Measurements from ENCODE around the gene FICD. TPM values are rescaled to one million over a fixed set of nuclear protein-coding genes. Genes with fewer than 3 reads are reported as not detected.

Gene FICD
- total and polyA plus RNA-seq, 5 donors from 2014 or later: 0.79 to 5.4 (median 2.8) TPM

DNA sequence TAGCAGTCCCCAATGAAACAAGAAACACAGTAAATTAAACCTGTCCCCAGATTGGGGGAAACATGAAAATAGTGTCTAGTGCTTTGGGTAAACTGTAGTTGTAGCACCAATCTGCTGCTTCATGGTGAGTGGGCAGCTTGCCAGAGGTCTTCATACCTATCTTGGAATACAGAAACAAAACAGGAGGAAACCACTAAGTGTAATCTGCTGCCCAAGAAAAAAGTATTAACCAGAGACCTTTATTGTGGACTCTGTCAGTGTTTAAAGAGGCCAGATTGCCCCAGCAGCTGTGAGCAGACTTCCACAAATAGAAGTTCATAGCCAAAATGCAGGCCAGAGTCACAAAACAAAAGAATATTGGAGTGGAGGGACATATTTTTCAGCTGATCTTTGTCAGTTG, 49.6 kb downstream of the FICD start:
- Histone ChIP-seq H3K27ac (ENCODE audit: insufficient read depth, low read length, poor library complexity, severe bottlenecking) (peak overlapping the region; percentile 47), H3K4me3 (ENCODE audit: low read depth, low read length) (no peak overlapping the region), H3K9me3 (ENCODE audit: control insufficient read depth in 2 of 2, low read length in 2 of 2) (no peaks in the 10 kb centered on the region), H3K36me3 (ENCODE audit: control insufficient read depth, insufficient read depth, low read length) (peaks cover 45% of the 10 kb centered on the region), H3K27me3 (ENCODE audit: control insufficient read depth, insufficient read depth, low read length) (no peaks in the 10 kb centered on the region), H3K4me1 (ENCODE audit: control insufficient read depth, insufficient read depth, low read length, poor library complexity, severe bottlenecking) (peaks cover 66% of the 10 kb centered on the region)
- Mint-ChIP-seq H3K27me3 (no peaks in the 10 kb centered on the region), H3K9me3 (no peaks in the 10 kb centered on the region), H3K27ac (peak overlapping the region in 2 of 3 donors; percentile 48 to 60), H3K4me1 (peaks cover 25 to 63% (median 45%) of the 10 kb centered on the region in 4 donors), H3K36me3 (peaks cover 19% of the 10 kb centered on the region), H3K4me3 (peak overlapping the region in 1 of 4 donors; percentile 24)
- no peak for ATAC-seq (ENCODE audit: low read depth in 2 of 2)
- DNase-seq: no peak

DNA sequence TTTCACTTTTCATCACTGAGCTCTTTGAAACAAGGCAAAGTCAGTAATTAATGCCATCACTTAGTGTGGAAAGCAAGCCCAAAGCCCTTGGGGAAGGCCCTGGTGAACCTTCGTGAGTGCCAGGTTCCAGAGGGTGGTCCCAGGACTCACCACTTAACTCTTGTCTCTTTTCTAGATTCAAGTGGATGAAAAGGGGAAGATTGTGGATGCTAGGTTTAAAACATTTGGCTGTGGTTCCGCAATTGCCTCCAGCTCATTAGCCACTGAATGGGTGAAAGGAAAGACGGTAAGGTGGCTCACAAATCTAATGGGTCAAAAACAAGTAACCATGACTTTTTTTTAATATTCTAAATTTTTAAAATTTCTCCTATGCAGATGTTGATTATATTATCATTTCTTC, 50.1 kb downstream of the FICD start:
- H3K4me1 ChIP-seq (ENCODE audit: control insufficient read depth, insufficient read depth, low read length, poor library complexity, severe bottlenecking): peaks cover 62% of the 10 kb centered on the region
- Mint-ChIP-seq H3K27me3 (no peaks in the 10 kb centered on the region), H3K36me3 (peaks cover 19% of the 10 kb centered on the region), H3K4me1 (peaks cover 21 to 63% (median 43%) of the 10 kb centered on the region in 4 donors), H3K9me3 (no peaks in the 10 kb centered on the region), H3K4me3 (peak overlapping the region in 1 of 4 donors; percentile 1), H3K27ac (peak overlapping the region; percentile 42 to 67 (median 60))
- no peak overlapping the region for H3K4me3 ChIP-seq (ENCODE audit: low read depth, low read length)
- DNase-seq (no peak), ATAC-seq (ENCODE audit: low read depth in 2 of 2) (no peak)
- H3K27ac ChIP-seq (ENCODE audit: insufficient read depth, low read length, poor library complexity, severe bottlenecking): peak overlapping the region; percentile 47
- H3K36me3 ChIP-seq (ENCODE audit: control insufficient read depth, insufficient read depth, low read length): peaks cover 45% of the 10 kb centered on the region
- H3K9me3 ChIP-seq (ENCODE audit: control insufficient read depth in 2 of 2, low read length in 2 of 2): no peaks in the 10 kb centered on the region
- no peaks in the 10 kb centered on the region for H3K27me3 ChIP-seq (ENCODE audit: control insufficient read depth, insufficient read depth, low read length)

DNA sequence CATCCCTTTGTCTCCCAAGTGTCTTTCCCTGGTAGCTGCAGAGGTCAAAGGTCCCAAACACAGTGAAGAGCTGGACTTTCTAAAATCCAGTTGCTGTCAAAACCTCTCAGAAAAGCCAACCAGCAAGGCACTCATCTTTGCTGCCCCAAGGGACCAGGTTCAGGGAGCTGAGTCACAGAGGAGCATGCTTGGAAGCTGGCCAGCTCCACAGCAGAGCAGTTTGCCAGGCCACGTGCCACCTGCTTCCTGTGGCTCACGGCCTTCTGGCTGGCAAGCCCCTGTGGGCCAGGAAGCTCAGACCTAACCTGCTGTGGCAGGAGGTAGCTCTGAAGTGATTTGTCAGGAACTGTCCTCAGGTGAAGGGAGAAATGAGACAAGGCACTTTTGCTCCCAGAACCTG, 50.9 kb downstream of the FICD start:
- peak overlapping the region; percentile 47 for H3K27ac ChIP-seq (ENCODE audit: insufficient read depth, low read length, poor library complexity, severe bottlenecking)
- Mint-ChIP-seq H3K36me3 (peaks cover 16% of the 10 kb centered on the region), H3K9me3 (no peaks in the 10 kb centered on the region), H3K4me1 (peaks cover 24 to 65% (median 43%) of the 10 kb centered on the region in 4 donors), H3K27me3 (no peaks in the 10 kb centered on the region), H3K27ac (peak overlapping the region; percentile 34 to 95 (median 60)), H3K4me3 (no peak overlapping the region)
- peak in 2 of 3 donors; percentile 31 to 58 for DNase-seq
- H3K9me3 ChIP-seq (ENCODE audit: control insufficient read depth in 2 of 2, low read length in 2 of 2): no peaks in the 10 kb centered on the region
- no peak for ATAC-seq (ENCODE audit: low read depth in 2 of 2)
- H3K4me1 ChIP-seq (ENCODE audit: control insufficient read depth, insufficient read depth, low read length, poor library complexity, severe bottlenecking): peaks cover 56% of the 10 kb centered on the region
- no peak overlapping the region for H3K4me3 ChIP-seq (ENCODE audit: low read depth, low read length)
- peaks cover 45% of the 10 kb centered on the region for H3K36me3 ChIP-seq (ENCODE audit: control insufficient read depth, insufficient read depth, low read length)
- no peaks in the 10 kb centered on the region for H3K27me3 ChIP-seq (ENCODE audit: control insufficient read depth, insufficient read depth, low read length)

DNA sequence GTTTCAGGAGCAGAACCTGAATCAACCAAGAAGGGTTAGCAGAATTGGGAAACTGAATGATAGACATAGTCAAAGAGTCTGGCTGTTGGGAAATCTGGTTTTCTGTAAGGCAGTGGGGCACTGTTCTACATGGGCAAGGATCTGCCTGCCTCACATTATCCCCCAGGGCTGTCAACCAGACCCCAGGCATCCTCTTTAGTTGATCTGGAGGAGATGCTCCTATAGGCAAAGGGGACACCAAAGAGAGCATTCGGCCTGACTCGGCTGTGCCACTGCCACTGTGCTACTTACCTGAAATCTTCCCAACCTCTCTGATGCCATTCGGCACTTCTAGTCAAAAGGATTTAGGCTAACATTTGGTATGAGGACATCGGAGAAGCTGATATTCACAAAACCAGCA, 51.4 kb downstream of the FICD start:
- peaks cover 21 to 68% (median 42%) of the 10 kb centered on the region in 4 donors for H3K4me1 Mint-ChIP-seq
- H3K9me3 Mint-ChIP-seq: no peaks in the 10 kb centered on the region
- Histone ChIP-seq H3K36me3 (ENCODE audit: control insufficient read depth, insufficient read depth, low read length) (peaks cover 45% of the 10 kb centered on the region), H3K27ac (ENCODE audit: insufficient read depth, low read length, poor library complexity, severe bottlenecking) (peak overlapping the region; percentile 27), H3K4me1 (ENCODE audit: control insufficient read depth, insufficient read depth, low read length, poor library complexity, severe bottlenecking) (peaks cover 57% of the 10 kb centered on the region), H3K27me3 (ENCODE audit: control insufficient read depth, insufficient read depth, low read length) (no peaks in the 10 kb centered on the region), H3K4me3 (ENCODE audit: low read depth, low read length) (no peak overlapping the region), H3K9me3 (ENCODE audit: control insufficient read depth in 2 of 2, low read length in 2 of 2) (no peaks in the 10 kb centered on the region)
- no peak for ATAC-seq (ENCODE audit: low read depth in 2 of 2)
- H3K36me3 Mint-ChIP-seq: peaks cover 16% of the 10 kb centered on the region
- peak overlapping the region; percentile 34 to 98 (median 95) for H3K27ac Mint-ChIP-seq
- peak overlapping the region in 1 of 4 donors; percentile 48 for H3K4me3 Mint-ChIP-seq
- DNase-seq: no peak
- no peaks in the 10 kb centered on the region for H3K27me3 Mint-ChIP-seq

DNA sequence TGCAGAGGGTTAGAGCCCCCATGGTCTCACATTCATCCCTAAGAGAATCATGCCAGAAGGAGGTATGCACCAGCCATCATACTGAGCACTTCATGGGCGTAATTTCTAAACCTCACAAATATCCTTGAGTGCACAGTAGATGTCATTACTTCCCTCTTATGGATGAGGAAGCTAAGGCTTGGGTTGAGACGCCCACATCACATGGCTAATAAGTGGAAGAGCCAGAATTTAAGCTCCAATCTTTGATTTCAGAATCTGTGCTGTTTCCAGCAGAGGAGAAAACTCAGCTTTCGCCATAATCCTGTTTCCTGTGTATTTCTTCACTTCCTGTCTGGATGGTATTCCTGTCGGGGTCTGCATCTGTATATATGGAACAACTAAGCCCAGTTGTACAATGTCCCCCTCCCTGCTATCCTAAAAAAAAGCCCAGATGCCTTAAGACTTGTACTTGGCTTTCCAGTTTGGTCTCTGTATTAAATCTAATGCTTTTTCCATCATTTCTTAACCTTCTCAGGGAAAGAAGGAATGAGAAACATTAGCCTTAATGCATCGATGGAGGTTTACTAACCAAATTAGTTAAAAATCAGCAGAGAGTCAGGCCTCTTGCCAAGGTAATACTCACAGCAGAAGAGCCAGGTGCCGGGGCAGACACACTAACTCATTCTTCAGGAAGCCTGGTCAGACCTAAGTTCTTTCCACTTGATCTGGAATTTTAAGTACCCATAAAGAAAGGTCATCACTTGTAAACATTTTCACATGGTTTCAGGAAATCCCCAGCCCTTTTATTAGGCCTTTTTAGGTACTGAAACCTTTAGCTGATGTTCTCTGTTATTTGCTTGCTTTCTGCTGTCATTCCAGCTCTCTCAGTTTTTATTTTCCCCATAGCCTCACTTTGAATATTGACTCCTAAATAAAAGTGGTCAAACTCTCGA, 52.6 kb downstream of the FICD start:
- Mint-ChIP-seq H3K36me3 (peaks cover 16% of the 10 kb centered on the region), H3K27me3 (no peaks in the 10 kb centered on the region), H3K27ac (peak overlapping the region; percentile 95 to 98 (median 96)), H3K4me3 (peak overlapping the region in 2 of 4 donors; percentile 79 to 80), H3K9me3 (no peaks in the 10 kb centered on the region), H3K4me1 (peaks cover 24 to 76% (median 46%) of the 10 kb centered on the region in 4 donors)
- ATAC-seq (ENCODE audit: low read depth in 2 of 2) (no peak), DNase-seq (no peak)
- H3K9me3 ChIP-seq (ENCODE audit: control insufficient read depth in 2 of 2, low read length in 2 of 2): no peaks in the 10 kb centered on the region
- no peaks in the 10 kb centered on the region for H3K27me3 ChIP-seq (ENCODE audit: control insufficient read depth, insufficient read depth, low read length)
- peaks cover 45% of the 10 kb centered on the region for H3K36me3 ChIP-seq (ENCODE audit: control insufficient read depth, insufficient read depth, low read length)
- peaks cover 55% of the 10 kb centered on the region for H3K4me1 ChIP-seq (ENCODE audit: control insufficient read depth, insufficient read depth, low read length, poor library complexity, severe bottlenecking)
- H3K27ac ChIP-seq (ENCODE audit: insufficient read depth, low read length, poor library complexity, severe bottlenecking): peak overlapping the region; percentile 91
- peak overlapping the region; percentile 65 for H3K4me3 ChIP-seq (ENCODE audit: low read depth, low read length)

DNA sequence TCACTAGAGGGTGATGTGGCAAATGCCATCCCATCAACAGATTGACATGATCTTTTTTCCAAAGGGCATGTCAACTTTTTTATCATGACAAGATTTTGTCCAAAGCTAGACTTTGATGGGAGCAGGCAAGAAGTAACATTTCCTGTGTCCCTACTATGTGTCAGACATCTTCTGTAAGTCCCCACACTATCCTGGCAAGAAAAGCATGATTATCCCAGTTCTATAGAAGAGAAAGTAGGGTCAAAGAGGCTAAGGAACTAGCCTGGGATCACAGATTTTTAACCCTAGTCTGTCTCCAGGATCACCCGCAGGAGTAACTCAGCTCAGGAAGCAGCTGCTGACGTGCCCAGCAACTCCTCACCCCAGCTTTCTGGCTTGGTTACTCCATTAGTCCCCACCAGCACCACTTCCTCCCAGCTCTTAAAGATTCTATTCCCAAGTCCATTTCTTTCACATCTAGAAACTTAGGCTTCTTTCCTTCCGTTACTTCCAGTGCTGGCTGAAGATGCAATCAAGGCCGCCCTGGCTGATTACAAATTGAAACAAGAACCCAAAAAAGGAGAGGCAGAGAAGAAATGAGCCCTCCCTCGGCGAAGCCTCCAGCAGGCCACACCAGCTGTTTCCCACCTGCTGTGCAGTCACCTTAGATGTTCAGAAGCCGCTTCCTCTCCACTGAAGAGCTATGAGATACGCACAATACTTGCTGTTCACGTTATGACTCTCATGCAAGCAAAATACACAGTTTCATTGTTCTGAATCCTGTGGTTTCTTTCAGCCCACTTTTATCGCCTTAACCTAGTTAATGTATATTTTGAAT, 53.5 kb downstream of the FICD start:
- H3K27me3 Mint-ChIP-seq: no peaks in the 10 kb centered on the region
- H3K9me3 Mint-ChIP-seq: no peaks in the 10 kb centered on the region
- DNase-seq (peak; percentile 45 to 93 (median 88)), ATAC-seq (ENCODE audit: low read depth in 2 of 2) (peak; percentile 95 to 98)
- peaks cover 45% of the 10 kb centered on the region for H3K36me3 ChIP-seq (ENCODE audit: control insufficient read depth, insufficient read depth, low read length)
- peak overlapping the region; percentile 95 to 98 (median 96) for H3K27ac Mint-ChIP-seq
- peaks cover 23 to 79% (median 51%) of the 10 kb centered on the region in 4 donors for H3K4me1 Mint-ChIP-seq
- H3K9me3 ChIP-seq (ENCODE audit: control insufficient read depth in 2 of 2, low read length in 2 of 2): no peaks in the 10 kb centered on the region
- peaks cover 52% of the 10 kb centered on the region for H3K4me1 ChIP-seq (ENCODE audit: control insufficient read depth, insufficient read depth, low read length, poor library complexity, severe bottlenecking)
- no peaks in the 10 kb centered on the region for H3K27me3 ChIP-seq (ENCODE audit: control insufficient read depth, insufficient read depth, low read length)
- peak overlapping the region; percentile 65 for H3K4me3 ChIP-seq (ENCODE audit: low read depth, low read length)
- peaks cover 16% of the 10 kb centered on the region for H3K36me3 Mint-ChIP-seq
- H3K27ac ChIP-seq (ENCODE audit: insufficient read depth, low read length, poor library complexity, severe bottlenecking): peak overlapping the region; percentile 91
- H3K4me3 Mint-ChIP-seq: peak overlapping the region; percentile 59 to 89 (median 80)
